GM19238 (cell line): ENCODE results near the gene RFX3.

Source experiments
- DNase-seq: peaks from one replicate; pipeline ENCODE4 v3.0.0; 2011; ENCODE audit warnings: low spot score; ENCODE audit not compliant: insufficient read length

Gene RFX3

GRCh38 chr9:3525836-3526164 is at the start of gene RFX3:
Gene RFX3, minus strand, starts transcription at chr9:3526001. Its CDS starts 130,413 bp downstream, at chr9:3395588.
- DNase-seq: peak; percentile 60

- no peak for DNase-seq
Measured at GRCh38 chr9:3571500-3571899, 45.7 kb upstream of the RFX3 start.

- DNase-seq: no peak
Measured at GRCh38 chr9:3569529-3569928, 43.7 kb upstream of the RFX3 start.

- no peak for DNase-seq
Measured at GRCh38 chr9:3567988-3568387, 42.2 kb upstream of the RFX3 start.

GRCh38 chr9:3553076-3553765 is 27.4 kb upstream of the RFX3 start:
- no peak for DNase-seq

- no peak for DNase-seq
Measured at GRCh38 chr9:3549225-3549624, 23.4 kb upstream of the RFX3 start.

GRCh38 chr9:3548648-3549047 is 22.8 kb upstream of the RFX3 start:
- no peak for DNase-seq

- no peak for DNase-seq
Measured at GRCh38 chr9:3541206-3541605, 15.4 kb upstream of the RFX3 start.

GRCh38 chr9:3534614-3535404 is 9.0 kb upstream of the RFX3 start:
- DNase-seq: no peak

- no peak for DNase-seq
Measured at GRCh38 chr9:3532158-3532557, 6.4 kb upstream of the RFX3 start.

- DNase-seq: no peak
Measured at GRCh38 chr9:3528451-3528850, 2.6 kb upstream of the RFX3 start.

GRCh38 chr9:3526997-3527940 is 1.5 kb upstream of the RFX3 start:
- DNase-seq: no peak

GRCh38 chr9:3526165-3526996 is 580 bp upstream of the RFX3 start:
- peak; percentile 44 for DNase-seq

GRCh38 chr9:3525096-3525835 is 535 bp downstream of the RFX3 start:
- DNase-seq: no peak

GRCh38 chr9:3521966-3522365 is 3.8 kb downstream of the RFX3 start:
- no peak for DNase-seq

- no peak for DNase-seq
Measured at GRCh38 chr9:3520564-3520963, 5.2 kb downstream of the RFX3 start.

GRCh38 chr9:3517377-3518048 is 8.3 kb downstream of the RFX3 start:
- DNase-seq: no peak

- no peak for DNase-seq
Measured at GRCh38 chr9:3516667-3517330, 9.0 kb downstream of the RFX3 start.

- no peak for DNase-seq
Measured at GRCh38 chr9:3515405-3515804, 10.4 kb downstream of the RFX3 start.
